ENCODE measurements around the gene TRMT61A.

The TRMT61A gene

GRCh38 chr14:103528587-103529382 is at the start of gene TRMT61A:
TSS of gene TRMT61A (plus strand) at chr14:103529196. CDS start at chr14:103529979, 783 bp downstream.
- peak; percentile 87 to 89 for DNase-seq

- no peak for DNase-seq
Measured at GRCh38 chr14:103480595-103480994, 48.4 kb upstream of the TRMT61A start.

- DNase-seq, result no peak
Measured at GRCh38 chr14:103483600-103483999, 45.4 kb upstream of the TRMT61A start.

GRCh38 chr14:103485504-103485903 is 43.5 kb upstream of the TRMT61A start:
- DNase-seq, result no peak

GRCh38 chr14:103488071-103488470 is 40.9 kb upstream of the TRMT61A start:
- DNase-seq, result peak; percentile 18 to 82

- peak; percentile 79 to 86 for DNase-seq
Measured at GRCh38 chr14:103488960-103489359, 40.0 kb upstream of the TRMT61A start.

- peak in 1 of 2 experiments; percentile 90 for DNase-seq
Measured at GRCh38 chr14:103489621-103490020, 39.4 kb upstream of the TRMT61A start.

- no peak for DNase-seq
Measured at GRCh38 chr14:103491691-103492090, 37.3 kb upstream of the TRMT61A start.

- DNase-seq, result no peak
Measured at GRCh38 chr14:103492156-103492925, 36.7 kb upstream of the TRMT61A start.

- no peak for DNase-seq
Measured at GRCh38 chr14:103495854-103496253, 33.1 kb upstream of the TRMT61A start.

- no peak for DNase-seq
Measured at GRCh38 chr14:103496776-103497175, 32.2 kb upstream of the TRMT61A start.

GRCh38 chr14:103499709-103500108 is 29.3 kb upstream of the TRMT61A start:
- no peak for DNase-seq

GRCh38 chr14:103500148-103500990 is 28.6 kb upstream of the TRMT61A start:
- DNase-seq, result peak; percentile 73 to 85

GRCh38 chr14:103501041-103501870 is 27.7 kb upstream of the TRMT61A start:
- DNase-seq, result no peak

GRCh38 chr14:103501921-103502669 is 26.9 kb upstream of the TRMT61A start:
- no peak for DNase-seq

- DNase-seq, result no peak
Measured at GRCh38 chr14:103502877-103503276, 26.1 kb upstream of the TRMT61A start.

- no peak for DNase-seq
Measured at GRCh38 chr14:103503296-103503695, 25.7 kb upstream of the TRMT61A start.

GRCh38 chr14:103504991-103505565 is 23.9 kb upstream of the TRMT61A start:
- DNase-seq, result no peak

- DNase-seq, result no peak
Measured at GRCh38 chr14:103507751-103508150, 21.2 kb upstream of the TRMT61A start.

- DNase-seq, result no peak
Measured at GRCh38 chr14:103508521-103509329, 20.3 kb upstream of the TRMT61A start.

All from NCI-H524 (cell line).